ENCODE results near the gene SLC51A. TPM values are rescaled to one million over a fixed set of nuclear protein-coding genes. Genes with fewer than 3 reads are reported as not detected.

SLC51A gene
- total and polyA plus RNA-seq, 2 of the 13 experiments (the other 11 are each of a cell fraction or from before 2014, with no cell fraction given), result 4.3 to 48.8 TPM

GRCh38 chr3:196227629-196228493 lies 11.5 kb downstream of the SLC51A start (continued):
- TF ChIP-seq ZNF567 (CRISPR knock-in tag; IDR thresholded peaks at IDR 0.05; ENCODE audit: borderline replicate concordance), result 0 out of 2 replicates have a peak, but pooled peaks have one; percentile 38
- TF ChIP-seq MXI1 (IDR thresholded peaks at IDR 0.05; ENCODE audit: borderline replicate concordance, low read depth, low read length), result 0 out of 3 replicates have a peak, but pooled peaks have one; percentile 6
- TF ChIP-seq ZNF841 (CRISPR knock-in tag; IDR thresholded peaks at IDR 0.05; ENCODE audit: borderline replicate concordance), result no peak
- peak; percentile 61; the same call in 1 of the 2 replicates for TF ChIP-seq MYPOP (CRISPR knock-in tag; IDR thresholded peaks at IDR 0.05)
- no peak for TF ChIP-seq RBAK (CRISPR knock-in tag; IDR thresholded peaks at IDR 0.05)
- no peak for TF ChIP-seq E2F5 (CRISPR knock-in tag; conservative IDR thresholded peaks at IDR 0.05)
- no peak for TF ChIP-seq ZNF274 (CRISPR knock-in tag; IDR thresholded peaks at IDR 0.05)
- 0 out of 2 replicates have a peak, but pooled peaks have one; percentile 48 for TF ChIP-seq ZNF792 (CRISPR knock-in tag; IDR thresholded peaks at IDR 0.05)
- no peak for TF ChIP-seq MAZ (IDR thresholded peaks at IDR 0.05; ENCODE audit: borderline replicate concordance, low read depth, low read length)
- no peak for TF ChIP-seq MAZ (CRISPR knock-in tag; IDR thresholded peaks at IDR 0.05; ENCODE audit: low read depth)
- TF ChIP-seq ZZZ3 (CRISPR knock-in tag; IDR thresholded peaks at IDR 0.05; ENCODE audit: borderline replicate concordance), result 0 out of 2 replicates have a peak, but pooled peaks have one; percentile 58
- peak; percentile 36; the same call in 1 of the 2 replicates for TF ChIP-seq SOX5 (CRISPR knock-in tag; IDR thresholded peaks at IDR 0.05; ENCODE audit: borderline replicate concordance)
- peak in 1 of 2 experiments; percentile 18; a peak in 2 of 4 replicates for TF ChIP-seq EP300 (IDR thresholded peaks at IDR 0.05; ENCODE audit: low read depth in 2 of 2, low read length in 2 of 2)
- no peak for TF ChIP-seq EP300 (CRISPR knock-in tag; IDR thresholded peaks at IDR 0.05; ENCODE audit: borderline replicate concordance)
- 0 out of 2 replicates have a peak, but pooled peaks have one; percentile 65 for TF ChIP-seq SSRP1 (CRISPR knock-in tag; IDR thresholded peaks at IDR 0.05)
- TF ChIP-seq JUND (CRISPR knock-in tag; IDR thresholded peaks at IDR 0.05), result peak; percentile 60; the same call in 1 of the 2 replicates
- 0 out of 2 replicates have a peak, but pooled peaks have one; percentile 47 for TF ChIP-seq POGK (CRISPR knock-in tag; conservative IDR thresholded peaks at IDR 0.05)
- TF ChIP-seq, protein P1, sequence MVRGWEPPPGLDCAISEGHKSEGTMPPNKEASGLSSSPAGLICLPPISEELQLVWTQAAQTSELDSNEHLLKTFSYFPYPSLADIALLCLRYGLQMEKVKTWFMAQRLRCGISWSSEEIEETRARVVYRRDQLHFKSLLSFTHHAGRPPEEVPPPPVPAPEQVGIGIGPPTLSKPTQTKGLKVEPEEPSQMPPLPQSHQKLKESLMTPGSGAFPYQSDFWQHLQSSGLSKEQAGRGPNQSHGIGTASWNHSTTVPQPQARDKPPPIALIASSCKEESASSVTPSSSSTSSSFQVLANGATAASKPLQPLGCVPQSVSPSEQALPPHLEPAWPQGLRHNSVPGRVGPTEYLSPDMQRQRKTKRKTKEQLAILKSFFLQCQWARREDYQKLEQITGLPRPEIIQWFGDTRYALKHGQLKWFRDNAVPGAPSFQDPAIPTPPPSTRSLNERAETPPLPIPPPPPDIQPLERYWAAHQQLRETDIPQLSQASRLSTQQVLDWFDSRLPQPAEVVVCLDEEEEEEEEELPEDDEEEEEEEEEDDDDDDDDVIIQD (CRISPR knock-in tag; IDR thresholded peaks at IDR 0.05; ENCODE audit: low read depth), result peak; percentile 12; the same call in 1 of the 2 replicates
- TF ChIP-seq, protein P2, sequence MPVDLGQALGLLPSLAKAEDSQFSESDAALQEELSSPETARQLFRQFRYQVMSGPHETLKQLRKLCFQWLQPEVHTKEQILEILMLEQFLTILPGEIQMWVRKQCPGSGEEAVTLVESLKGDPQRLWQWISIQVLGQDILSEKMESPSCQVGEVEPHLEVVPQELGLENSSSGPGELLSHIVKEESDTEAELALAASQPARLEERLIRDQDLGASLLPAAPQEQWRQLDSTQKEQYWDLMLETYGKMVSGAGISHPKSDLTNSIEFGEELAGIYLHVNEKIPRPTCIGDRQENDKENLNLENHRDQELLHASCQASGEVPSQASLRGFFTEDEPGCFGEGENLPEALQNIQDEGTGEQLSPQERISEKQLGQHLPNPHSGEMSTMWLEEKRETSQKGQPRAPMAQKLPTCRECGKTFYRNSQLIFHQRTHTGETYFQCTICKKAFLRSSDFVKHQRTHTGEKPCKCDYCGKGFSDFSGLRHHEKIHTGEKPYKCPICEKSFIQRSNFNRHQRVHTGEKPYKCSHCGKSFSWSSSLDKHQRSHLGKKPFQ (CRISPR knock-in tag; IDR thresholded peaks at IDR 0.05; ENCODE audit: insufficient replicate concordance), result peak; percentile 45
- TF ChIP-seq SALL1 (CRISPR knock-in tag; IDR thresholded peaks at IDR 0.05), result peak; percentile 88
- TF ChIP-seq FOXA3 (CRISPR knock-in tag; IDR thresholded peaks at IDR 0.05), result 0 out of 2 replicates have a peak, but pooled peaks have one; percentile 40
- TF ChIP-seq ZNF614 (CRISPR knock-in tag; IDR thresholded peaks at IDR 0.05; ENCODE audit: borderline replicate concordance), result peak; percentile 49; the same call in 1 of the 2 replicates
